Measurements from ENCODE around the gene SAAL1. TPM values are rescaled to one million over a fixed set of nuclear protein-coding genes. Genes with fewer than 3 reads are reported as not detected.

Gene SAAL1
- total RNA-seq, 2 donors from 2014 or later = 6.6 to 8.8 TPM

DNA sequence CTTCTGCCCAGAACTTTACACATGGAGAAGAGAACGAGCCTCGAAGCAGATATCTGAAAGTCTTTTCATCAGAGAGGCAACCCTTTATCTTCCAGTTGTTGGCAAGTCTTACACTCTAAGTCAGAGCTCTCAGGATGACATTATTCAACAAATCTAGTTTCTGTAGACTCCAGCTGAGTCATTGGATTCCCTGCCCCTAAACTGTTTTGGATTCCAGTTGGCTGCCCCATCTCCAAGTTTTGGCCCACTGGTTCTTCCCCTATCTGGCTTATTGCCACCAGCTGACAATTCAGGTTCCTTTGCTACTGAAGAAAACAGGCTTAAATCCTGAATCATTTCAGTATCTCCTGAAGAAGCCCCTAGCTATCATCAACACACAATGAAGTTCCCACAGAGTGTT is 14.2 kb downstream of the SAAL1 start:
- no peak for DNase-seq
- ATAC-seq = no peak
- intact Hi-C loops (cut with DNase I) = no loop called here

DNA sequence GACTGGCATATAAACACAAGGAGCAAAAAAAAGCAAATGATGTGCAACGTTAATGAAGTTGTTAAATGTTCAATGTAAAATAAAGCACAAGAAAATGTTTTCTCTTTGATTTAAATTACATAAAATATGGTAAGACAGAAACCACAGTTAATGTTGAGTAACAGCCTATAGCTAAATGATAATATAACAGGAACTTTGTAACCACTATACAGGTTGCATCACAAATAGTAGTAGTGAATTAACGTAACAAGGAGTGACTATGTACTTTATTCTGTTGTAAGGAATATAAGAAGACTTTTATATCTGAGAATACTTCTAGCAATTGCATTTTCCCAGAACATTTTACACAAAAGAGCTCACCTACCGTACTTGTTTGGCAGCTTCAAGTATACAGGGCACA is 16.9 kb downstream of the SAAL1 start:
- intact Hi-C loops (cut with DNase I) = no loop called here
- ATAC-seq = no peak

GRCh38 chr11:18088366-18088765 is 17.5 kb downstream of the SAAL1 start:
- intact Hi-C loops (cut with DNase I) = no loop called here
- no peak for ATAC-seq
- no peak for DNase-seq

More for the DNA sequence above, 16.9 kb downstream of the SAAL1 start:
- no peak for DNase-seq

DNA sequence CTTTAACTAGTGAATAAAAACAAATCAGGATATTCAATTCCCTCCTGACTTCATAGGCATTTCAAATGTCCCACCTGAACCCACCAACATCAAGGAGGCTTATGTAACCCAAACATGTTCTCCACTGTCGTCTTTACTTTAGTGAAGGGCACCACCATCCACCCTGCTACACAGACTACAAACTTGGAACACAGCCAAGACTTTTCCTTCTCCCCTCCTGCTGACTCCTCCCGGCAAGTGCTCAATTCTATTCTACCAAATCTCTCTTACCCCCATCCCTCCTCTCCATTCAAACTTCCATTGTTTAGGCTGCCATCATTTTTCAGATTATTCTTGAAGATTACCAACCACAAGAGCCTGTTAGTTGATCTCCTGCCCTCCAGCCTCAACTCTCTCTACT is 24.3 kb downstream of the SAAL1 start:
- ATAC-seq (no peak), DNase-seq (no peak)
- intact Hi-C loops (cut with DNase I) = no loop called here

DNA sequence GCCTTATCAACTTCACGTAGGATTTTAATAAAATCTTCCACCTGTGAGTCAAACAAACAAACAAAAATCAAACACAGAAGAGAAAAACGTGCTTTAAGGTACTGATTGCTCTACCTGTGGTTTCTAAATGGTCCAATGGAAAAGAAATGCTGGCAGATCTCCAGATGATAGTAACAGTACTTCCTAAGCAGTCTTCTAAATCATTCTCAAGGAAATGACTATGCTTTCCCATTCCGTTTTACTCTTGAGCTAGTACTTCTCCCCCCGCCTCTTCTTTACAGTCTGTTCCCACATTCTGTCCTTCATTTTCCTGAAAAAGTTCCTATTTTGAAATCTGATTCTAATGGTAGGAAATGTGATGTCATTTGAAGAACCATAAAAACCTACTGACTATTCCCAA is 25.4 kb downstream of the SAAL1 start:
- ATAC-seq (no peak), DNase-seq (no peak)
- intact Hi-C loops (cut with DNase I) = no loop called here

DNA sequence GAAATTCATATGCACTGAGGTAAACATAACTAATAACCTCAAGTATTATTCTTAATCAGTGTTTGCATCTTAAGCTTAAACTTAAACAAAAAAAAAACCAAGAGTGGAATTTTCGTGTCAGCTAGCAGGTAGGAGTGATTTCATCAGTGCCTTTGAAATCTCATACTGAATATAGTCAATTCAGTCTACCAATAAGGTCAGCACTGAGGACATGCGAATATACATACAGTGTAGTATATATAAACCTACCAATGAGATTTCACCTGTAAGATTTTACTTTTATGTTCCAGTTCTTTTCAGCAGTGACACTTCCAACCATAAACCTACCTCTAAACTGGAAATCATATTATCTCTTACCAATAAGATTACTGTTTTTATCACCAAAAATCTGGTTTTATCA is 27.0 kb downstream of the SAAL1 start:
- DNase-seq (no peak), ATAC-seq (no peak)
- intact Hi-C loops (cut with DNase I) = no loop called here

GRCh38 chr11:18075444-18075843 is 30.4 kb downstream of the SAAL1 start:
- DNase-seq = no peak
- intact Hi-C loops (cut with DNase I) = no loop called here
- ATAC-seq = no peak

- ATAC-seq (no peak), DNase-seq (no peak)
- intact Hi-C loops (cut with DNase I) = no loop called here
These were observed 34.7 kb downstream of the SAAL1 start for GRCh38 chr11:18071098-18071705.

DNA sequence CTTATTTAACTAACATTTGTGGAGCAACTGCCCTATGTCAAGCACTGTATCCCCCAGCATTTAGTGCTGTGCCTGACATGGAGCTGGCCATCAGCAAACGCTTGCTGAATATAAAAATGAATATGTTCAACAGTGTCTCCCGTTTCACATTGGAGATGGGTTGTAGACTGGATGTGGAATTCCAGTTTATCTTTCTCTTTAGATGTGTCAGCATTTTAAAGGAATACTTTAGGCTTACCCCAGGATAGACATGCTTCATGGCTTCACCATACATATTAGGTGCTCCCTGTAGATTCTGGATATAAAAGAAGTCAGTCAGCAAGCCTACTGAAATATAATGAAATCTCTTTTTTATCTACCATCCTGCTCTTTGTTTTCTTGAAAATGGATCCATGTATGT is 38.5 kb downstream of the SAAL1 start:
- no peak for DNase-seq
- ATAC-seq = no peak
- intact Hi-C loops (cut with DNase I) = no loop called here

DNA sequence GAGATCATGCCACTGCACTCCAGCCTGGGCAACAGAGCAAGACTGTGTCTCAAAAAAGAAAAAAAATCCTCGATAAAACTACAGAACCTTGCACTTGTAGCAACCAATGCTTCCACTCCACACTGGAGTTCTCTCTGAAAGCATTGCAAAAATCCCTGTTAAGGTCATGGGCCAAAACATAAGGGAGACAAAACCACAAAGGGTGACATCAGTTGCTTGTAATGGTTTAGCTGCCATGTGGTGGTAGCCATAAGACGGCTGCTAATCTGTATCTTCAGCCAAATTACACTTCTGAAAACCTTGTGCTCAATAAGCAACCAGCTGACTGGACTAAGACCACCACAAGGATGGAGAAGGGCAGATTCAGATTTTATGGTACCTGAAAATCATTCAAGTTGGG is 39.3 kb downstream of the SAAL1 start:
- no peak for ATAC-seq
- DNase-seq = no peak
- intact Hi-C loops (cut with DNase I) = no loop called here

DNA sequence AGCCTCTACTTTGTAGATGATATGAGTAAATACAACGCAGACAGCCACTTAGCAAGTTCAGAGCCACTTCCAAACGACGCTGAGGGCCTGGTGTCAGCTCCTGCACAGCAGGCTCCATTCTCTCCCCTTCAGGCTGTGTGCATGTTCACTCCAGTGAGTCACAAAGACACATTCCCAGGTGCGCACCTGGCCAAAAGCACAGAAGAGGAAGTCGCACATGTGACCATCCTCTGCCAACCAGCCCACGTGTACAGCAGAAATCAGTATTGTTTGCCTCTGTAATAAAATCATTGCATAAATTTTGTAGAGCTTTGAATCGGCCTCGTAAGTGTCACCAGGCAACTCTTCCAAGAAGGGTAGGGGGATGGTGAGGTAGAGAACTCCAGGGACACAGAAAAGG is 40.3 kb downstream of the SAAL1 start:
- no peak for DNase-seq
- intact Hi-C loops (cut with DNase I) = no loop called here
- ATAC-seq = no peak

- ATAC-seq = no peak
These were observed 41.3 kb downstream of the SAAL1 start for GRCh38 chr11:18064450-18065054.

DNA sequence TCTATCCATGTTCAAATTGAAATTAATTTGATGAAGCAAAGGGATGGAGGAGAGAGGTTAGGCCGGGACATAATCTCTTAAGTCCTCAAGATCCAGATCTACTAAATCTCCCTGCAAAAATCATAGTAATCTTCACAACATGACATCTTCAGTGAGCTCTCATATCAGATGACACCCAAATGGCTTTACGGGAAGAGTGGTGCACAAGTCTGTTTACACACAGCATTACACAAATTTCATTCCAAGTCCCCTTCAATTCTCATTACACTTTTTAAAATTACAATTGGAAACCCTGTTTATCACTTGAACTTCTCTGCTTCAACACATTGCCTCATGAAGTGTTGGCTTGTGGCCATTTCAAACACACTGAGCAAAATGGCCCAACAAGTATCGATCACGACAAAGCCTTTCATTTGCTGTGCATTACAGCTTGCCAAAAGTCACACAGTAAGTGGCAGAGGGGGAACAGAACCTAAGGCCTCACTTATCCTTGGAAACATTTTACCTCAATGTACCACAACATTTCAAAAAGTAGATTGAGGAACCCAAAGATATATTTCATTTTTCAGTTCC is 41.9 kb downstream of the SAAL1 start:
- ATAC-seq = no peak
- intact Hi-C loops (cut with DNase I) = no loop called here

More at GRCh38 chr11:18064450-18065054, 41.3 kb downstream of the SAAL1 start:
- DNase-seq = no peak
- intact Hi-C loops (cut with DNase I) = no loop called here

DNA sequence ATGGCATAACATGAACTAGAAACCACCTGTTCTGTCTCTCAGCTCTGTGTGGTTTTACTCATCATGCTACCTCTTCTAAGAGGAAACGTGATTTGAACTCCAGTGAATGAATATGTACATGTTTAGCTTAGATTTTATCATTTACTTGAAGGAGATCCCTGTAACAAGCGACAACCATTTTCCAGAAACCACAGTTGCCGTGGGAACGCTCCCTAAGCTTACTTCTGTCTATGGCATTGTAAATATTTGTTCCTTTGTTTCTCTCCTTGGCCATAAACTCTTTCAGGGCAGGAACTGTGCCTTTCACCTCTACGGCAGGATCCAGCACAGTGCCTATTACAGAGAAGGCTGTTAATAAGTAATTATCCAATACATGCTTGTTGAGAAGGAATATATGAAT is 42.8 kb downstream of the SAAL1 start:
- DNase-seq (no peak), ATAC-seq (no peak)
- intact Hi-C loops (cut with DNase I) = no loop called here

More for the DNA sequence above, 41.9 kb downstream of the SAAL1 start:
- no peak for DNase-seq

- DNase-seq (no peak), ATAC-seq (no peak)
- intact Hi-C loops (cut with DNase I) = no loop called here
These were observed 44.5 kb downstream of the SAAL1 start for GRCh38 chr11:18061351-18061750.

DNA sequence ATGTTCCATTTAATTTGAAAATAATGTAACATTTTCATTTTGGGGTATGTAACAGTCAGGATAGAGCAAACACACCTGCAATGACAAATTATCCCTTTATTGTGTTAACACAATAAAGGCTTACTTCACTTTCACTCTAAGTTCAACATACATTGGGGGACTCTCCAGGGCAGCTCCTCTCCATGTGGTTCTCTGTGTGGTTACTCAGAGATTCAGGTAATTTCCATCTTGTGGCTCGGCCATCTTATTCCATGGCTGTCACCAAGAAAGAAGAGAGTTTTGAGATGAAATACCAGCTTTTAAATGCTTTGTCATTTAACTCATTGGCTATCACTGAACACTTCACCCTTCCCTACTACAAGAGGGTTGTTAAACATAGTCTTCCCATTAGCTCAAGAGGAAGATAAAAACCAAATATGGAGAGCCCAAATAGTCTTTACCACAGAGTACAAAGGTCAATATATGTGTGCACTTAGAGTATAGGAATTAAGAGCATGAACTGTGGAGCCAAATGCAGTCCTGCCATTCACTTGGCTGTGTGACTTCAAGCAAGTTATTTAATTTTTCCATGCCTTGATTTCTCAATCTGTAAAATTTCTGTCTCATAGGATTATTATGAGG is 49.2 kb downstream of the SAAL1 start:
- DNase-seq (no peak), ATAC-seq (no peak)
- intact Hi-C loops (cut with DNase I) = no loop called here

- ATAC-seq (no peak), DNase-seq (no peak)
- intact Hi-C loops (cut with DNase I) = no loop called here
These were observed 51.3 kb downstream of the SAAL1 start for GRCh38 chr11:18054511-18055103.

DNA sequence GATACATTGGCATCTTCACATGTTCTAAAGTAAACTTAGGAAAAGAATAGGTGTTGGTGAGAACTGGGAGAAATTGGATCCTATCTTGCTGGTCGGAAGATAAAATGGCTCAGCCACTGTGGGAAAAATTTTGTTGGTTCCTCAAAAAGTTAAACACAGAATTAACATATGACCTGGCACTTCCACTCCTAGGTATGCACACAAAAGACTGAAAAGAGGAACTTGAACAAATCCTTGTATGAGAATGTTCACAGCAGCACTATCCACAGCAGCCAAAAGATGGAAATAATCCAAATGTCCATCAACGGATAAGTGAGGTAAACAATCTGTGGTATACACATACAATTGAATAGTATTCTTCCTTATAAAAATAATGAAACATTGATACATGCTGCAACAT is 55.0 kb downstream of the SAAL1 start:
- intact Hi-C loops (cut with DNase I) = no loop called here
- DNase-seq = no peak
- ATAC-seq = no peak

- peak; percentile 69 for DNase-seq
- ATAC-seq = peak; percentile 50 to 98
- intact Hi-C loops (cut with DNase I) = no loop called here
These were observed 59.6 kb downstream of the SAAL1 start, which contains the start of gene TPH1 for GRCh38 chr11:18046116-18046777. TSS of gene TPH1 (minus strand) at chr11:18046269. CDS start at chr11:18040762, 5,507 bp downstream.

DNA sequence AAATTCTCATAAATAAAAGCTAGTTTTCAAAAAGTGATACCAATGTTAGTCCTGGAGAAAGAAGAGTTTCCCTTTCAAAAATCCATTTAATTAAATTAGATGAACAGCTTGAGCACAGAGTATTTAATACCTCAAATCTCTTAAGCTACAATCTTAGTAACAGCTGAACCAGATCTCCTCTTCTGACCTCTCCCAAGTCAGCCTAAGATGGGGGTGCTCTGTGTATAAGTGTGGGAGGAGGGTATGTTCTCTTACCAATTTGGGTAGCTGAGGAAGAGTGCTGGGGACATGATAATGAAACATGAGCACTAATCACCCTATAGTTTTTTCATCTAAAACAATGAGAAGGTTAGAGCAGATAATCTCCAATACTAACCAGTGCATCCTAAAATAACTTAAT is 69.4 kb downstream of the SAAL1 start:
- no peak for ATAC-seq
- DNase-seq = no peak
- intact Hi-C loops (cut with DNase I) = no loop called here
